Activated CD4-positive, alpha-beta T cell treated with anti-CD3 and anti-CD28 coated beads, Interleukin-2, amount 50 U/mL, for 24 hours (primary cell): ENCODE results near the gene PIM1.

ENCODE experiments used
- DNase-seq, 2 donors: peaks; one replicate each; pipeline ENCODE4 v3.0.0-alpha.2; 2020; ENCODE audit warnings: low read depth in 1 of 2, low spot score in 1 of 2

PIM1 gene

DNA sequence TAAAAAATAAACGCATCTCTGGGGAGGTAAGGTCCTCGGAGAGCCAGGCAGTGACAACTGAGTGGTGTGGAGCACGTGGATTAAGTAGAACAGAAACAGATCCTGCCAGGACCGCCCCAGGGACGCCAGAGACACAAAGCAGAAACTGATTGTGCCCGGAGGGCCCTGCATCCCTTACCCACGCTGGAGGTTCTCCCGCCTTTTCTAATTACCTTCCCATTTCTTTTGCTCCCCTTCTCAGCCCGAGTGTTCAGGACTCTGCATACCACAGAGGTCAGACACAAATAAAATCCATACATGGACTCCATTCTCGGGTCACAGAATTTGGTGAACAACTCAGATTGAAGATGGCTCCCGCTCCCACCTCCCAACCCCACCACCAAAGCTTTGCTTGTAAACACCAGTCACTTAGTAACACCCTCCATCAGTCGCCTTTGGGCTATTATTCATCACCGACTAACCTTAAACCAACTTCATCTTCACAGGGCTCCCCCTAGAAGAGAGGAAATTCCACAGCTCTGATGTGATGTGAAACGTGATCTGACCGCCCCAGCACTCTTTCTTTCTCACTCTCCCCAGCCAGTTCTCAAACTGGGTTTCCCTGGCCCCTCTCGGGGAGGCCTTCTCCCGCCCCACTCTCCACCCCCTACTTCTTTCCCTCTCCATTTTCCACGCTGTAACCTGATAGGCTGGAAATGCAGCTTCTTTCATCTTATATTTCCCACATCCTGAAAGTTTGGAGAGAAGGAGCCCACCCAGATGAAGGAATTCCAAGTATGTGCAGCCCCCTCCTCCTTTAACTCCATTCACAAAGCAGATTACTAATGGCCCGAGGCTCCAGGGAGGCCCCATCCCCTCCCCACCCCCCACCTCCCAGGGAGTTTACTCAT is 32.5 kb upstream of the PIM1 start:
- DNase-seq = peak in 1 of 2 donors; percentile 22

DNA sequence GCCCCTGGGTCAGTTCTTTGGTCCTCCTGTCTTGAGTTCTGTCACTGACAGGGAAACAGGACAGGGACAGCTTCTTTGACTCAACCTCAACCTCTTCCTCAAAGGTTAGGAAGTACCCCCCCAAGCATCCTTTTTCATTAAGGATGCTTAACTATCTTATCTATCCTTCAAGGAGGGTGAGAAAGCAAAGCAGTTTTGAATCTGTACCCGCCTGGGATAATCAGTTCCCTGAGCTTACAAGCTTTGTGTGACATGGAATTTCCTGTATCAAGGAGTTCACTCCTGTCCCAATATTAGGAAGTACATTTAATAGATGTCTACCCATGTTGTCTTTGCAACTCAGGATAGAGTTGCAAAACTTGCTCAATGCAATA is 31.1 kb upstream of the PIM1 start:
- DNase-seq = no peak

DNA sequence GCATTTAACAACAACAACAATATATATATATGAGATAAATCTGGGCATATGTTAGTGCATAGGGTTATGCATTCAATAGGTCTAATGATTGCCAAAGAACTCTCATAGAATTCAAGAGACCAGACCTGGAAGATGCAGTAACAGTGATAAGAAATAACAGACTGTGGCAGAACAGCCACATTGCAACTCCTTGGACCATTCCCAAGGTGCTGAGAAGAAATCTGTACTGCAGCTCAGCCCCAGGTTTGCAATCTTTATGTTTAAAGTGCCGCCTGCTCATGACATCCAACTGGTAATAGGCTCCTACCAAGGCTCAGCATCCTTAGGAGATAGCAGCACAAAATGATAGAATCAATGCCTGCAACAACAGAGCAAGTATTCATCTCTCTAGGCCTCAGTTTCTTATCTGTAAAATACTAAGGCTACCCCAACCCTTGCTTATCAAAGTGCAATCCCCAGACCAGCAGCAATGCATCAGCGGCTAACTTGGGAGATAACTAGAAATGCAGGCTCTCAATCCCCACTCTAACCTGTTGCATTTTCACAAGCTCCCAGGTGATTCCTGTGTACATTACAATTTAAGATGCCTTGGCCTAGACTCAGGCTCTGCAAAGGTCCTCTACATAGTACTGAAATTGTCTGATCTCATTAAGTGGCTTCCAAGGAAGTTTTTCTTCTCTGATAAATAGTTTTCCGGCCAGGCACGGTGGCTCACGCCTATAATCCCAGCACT is 30.6 kb upstream of the PIM1 start:
- DNase-seq = no peak

DNA sequence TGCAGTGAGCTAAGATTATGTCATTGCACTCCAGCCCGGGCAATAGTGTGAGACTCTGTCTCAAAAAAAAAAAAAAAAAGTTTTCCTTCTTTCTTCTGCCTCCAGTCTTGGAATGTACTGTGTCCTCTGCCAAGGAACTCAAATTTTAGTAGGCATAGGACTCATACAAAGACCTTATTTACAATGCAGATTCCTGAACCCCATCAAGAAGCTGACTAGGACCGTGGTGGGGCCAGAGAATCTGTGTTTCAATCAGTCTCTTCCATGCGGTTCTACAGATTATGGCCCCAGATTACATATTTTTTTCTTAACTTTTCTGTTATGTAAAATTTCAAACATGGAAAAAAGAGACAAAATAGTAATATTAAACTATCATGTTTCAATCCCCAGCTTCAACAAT is 29.8 kb upstream of the PIM1 start:
- no peak for DNase-seq

DNA sequence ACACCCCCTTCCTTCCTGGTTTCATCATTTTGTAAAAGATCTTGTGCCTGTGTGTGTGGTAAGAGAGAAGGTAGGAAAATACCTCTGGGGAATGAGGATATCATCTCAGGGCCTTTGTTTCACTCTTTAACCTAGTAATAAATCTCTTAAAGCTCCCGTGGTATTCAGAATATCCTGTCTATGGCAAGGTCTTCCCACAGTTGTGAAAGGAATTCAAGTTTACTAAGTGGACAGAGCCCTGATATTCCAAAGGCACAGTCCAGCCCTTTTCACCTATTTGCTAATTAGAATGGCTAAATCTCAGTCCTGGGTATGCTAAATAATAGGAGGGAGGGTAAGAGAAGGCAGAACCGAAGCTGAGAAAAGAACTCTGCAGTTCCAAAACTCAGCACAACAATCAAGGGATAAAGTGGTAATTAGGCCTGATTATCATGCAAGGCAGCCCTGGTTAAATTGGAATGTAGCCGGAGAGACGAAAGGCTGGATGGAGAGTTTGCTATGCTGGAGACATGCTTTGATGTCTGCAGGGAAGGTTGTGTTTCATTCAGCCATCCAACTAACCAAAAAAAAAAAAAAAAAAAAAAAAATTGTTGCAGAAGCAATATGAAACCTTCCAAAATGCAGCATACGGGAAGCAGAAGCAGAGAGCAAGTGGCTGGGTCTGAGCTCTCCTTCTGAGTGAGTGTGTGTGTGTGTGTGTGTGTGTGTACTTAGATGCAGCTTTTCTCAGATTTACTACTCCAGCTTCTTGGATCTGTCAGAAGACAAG is 28.5 kb upstream of the PIM1 start:
- no peak for DNase-seq

DNA sequence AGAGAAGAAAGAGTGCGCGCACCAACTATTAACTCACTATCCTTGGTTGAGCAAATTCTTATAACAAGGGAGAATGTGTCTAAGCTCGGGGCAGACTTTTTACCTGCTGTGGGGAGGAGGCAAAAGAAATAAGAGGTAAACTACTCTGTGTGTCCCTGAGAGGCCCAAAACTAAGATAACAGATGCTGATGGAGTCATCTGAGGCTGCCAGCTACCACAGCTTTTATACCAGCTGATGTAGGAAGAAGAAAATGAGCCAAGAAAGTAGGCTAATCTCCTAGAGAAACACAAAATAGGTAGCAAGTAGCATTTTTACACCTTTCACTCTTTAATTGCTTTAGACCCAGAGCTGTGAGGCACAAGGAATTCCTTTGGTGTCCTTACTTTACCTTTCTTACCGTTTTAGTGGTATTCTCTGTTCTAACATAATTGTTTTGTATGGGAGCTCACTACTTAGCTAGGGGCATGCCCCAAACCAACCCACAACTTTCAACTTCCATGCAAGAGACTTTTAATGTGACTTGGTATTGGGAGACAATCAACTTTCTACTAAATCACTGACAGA is 27.8 kb upstream of the PIM1 start:
- DNase-seq = no peak

DNA sequence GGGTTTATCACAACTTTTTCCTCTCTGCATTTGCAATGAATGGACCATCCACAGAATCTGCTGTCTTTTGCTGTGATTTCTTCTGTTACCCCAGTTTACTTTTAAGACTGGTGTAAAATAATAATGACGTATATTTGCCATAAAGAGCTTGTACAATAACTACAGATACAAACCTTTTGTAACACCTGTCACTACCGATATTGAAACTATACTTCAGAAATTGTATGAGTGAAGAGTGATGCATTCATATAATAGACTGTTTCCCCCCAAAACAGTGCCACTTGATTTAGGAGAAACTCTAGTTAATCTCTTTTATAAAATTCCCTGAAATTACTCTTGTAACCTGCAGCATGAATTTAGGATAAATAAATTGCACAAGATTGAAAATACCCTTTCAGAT is 26.4 kb upstream of the PIM1 start:
- DNase-seq = no peak

DNA sequence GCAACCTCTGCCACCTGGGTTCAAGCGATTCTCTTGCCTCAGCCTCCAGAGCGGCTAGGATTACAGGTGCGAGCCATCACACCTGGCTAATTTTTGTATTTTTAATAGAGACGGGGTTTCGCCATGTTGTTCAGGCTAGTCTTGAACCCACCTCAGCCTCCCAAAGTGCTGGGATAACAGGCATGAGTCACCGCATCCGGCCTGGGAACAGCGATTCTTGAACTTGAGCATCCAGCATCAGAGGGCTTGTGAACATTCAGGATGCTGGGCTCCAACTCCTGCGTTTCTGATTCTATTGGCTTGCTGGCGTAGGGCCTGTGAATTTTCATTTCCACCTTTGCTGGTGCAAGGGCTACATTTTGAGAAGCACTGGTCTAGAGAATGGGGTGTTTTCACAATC is 24.5 kb upstream of the PIM1 start:
- DNase-seq = no peak

DNA sequence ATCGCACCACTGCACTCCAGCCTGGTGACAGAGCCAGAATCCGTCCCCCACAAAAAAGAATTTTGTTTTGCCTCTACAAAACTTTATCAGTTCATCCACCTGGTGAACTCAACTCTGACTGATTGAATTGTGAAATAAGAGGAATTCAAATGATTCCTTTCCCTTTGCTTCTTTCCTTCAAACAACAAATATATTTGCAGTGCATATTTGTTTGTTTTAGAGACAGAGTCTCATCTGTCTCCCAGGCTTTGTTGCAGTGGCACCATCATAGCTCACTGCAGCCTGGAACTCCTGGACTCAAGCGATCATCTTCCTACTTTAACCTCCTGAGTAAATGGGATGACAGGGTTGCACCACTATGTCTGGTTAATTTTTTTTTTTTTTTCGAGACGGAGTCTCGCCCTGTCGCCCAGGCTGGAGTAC is 23.2 kb upstream of the PIM1 start:
- DNase-seq = no peak

DNA sequence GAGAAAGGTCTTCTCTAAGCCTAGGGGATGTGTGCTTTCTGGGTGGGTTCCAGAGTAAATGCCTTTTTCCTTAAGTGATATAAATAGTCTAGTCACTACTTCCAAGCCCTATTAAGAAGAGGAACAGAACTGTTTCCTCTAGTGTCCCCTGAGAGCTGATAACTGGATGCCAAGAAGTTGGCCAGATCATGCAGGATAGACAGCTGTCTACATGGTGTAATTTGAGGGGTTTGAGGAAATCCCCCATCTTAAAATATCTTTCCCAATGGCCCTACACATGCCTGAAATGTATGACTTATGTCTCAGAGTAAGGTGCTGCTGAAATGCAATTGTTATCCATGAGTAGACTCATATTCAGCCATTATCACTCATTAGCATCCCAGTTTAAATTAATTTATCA is 20.2 kb upstream of the PIM1 start:
- DNase-seq = no peak

DNA sequence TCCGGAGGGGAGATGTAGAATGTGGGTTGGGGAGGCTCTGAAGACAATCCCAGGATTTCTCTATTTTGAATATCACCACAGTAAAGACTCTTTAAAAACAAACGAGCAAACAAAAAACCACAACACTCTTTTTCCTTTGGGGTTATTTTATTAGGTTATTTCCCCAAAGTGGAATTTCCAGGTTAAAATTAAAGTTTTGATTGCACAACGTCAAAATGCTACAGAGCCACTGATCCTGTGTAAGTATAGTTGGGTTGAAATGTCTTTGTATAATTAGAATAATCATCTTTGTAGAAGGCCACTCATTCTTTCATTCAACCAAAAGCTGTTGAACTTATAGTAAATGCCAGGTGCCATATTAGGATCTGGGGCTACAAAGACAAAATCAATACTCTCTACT is 19.6 kb upstream of the PIM1 start:
- no peak for DNase-seq

DNA sequence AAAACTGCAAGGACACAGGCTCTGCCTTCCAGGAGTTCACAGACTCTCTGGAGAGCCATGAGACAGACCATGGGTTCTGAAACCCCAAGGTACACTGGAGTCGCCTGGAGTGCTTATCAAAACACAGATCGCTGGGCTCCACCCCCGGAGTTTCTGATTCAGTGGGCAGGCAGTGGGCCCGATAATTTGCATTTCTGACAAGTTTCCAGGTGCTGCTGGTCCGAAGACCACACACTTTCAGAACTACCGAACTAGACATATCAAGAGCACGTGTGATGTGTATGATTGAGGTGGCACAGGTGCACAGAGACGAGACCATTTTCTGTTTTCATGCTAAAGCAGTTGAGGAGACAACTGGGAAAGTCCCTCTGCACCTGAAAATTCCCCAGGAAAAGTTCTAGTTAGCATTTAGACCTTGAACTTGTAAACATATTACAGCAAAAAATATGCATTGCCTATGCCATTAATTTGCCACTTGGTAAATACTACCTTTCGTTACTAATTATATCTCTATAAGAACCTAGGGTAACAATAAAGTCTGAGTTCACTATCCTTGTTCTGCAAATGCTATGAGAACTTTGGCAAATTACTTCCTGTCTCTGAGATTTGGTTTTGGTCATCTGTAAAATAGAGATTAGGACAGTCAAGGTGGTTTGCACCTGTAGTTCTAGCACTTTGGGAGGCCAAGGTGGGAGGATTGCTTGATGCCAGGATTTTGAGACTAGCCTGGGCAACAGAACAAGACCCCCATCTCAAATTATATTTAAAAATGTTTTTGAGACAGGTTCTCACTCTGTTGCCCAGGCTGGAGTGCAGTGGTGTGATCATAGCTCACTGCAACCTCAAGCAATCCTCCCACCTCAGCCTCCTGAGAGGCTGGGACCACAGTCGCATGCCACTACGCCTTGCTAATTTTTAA is 14.3 kb upstream of the PIM1 start:
- DNase-seq = peak; percentile 24 to 53

DNA sequence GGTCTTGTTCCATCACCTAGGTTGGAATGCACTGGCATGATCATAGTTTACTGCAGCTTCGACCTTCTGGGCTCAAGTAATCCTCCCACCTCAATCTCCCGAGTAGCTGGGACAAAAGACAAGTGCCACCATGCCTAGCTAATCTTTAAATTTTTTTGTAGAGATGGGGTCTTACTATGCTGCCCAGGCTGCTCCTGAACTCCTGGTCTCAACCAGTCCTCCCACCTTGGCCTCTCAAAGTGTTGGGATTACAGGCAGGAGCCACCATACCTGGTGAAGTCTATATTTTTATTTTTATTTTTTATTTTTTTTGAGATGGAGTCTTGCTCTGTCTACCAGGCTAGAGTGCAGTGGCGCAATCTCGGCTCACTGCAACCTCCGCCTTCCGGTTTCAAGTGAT is 11.4 kb upstream of the PIM1 start:
- no peak for DNase-seq

DNA sequence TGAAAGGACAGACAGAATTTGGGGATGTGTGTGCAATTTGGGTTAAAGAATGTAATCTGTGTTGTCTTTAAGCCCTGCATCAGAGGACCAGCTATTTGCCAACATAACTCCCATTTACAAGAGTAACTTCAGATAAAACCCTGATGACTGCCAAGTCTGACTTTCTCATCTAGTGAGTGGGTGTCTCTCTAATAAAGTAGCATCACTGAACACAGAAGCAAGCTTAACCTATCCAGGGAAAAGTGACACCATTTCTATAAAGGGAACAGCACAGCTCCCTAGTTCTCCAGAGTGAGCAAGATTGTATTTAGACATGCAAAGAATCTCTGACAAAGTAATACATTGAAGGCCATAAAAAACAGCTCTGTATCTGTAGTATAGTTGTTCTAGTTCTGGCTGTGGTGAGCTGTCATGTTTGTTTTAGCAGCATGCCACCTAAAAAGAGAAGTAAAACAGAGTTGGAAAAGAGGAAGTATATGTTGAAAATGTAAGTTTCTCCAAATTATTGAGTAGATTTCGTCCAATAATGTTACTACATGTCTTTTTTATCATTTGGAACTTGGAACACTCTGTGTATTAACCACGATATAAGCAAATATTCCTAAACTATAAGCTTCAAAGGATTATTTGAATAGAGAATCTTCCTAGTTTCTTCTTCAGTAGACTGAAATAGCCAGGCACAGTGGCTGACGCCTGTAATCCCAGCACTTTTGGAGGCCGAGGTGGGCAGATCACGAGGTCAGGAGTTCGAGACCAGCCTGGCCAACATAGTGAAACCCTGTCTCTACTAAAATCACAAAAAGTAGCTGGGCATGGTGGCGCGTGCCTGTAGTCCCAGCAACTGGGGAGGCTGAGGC is 8.8 kb upstream of the PIM1 start:
- no peak for DNase-seq

DNA sequence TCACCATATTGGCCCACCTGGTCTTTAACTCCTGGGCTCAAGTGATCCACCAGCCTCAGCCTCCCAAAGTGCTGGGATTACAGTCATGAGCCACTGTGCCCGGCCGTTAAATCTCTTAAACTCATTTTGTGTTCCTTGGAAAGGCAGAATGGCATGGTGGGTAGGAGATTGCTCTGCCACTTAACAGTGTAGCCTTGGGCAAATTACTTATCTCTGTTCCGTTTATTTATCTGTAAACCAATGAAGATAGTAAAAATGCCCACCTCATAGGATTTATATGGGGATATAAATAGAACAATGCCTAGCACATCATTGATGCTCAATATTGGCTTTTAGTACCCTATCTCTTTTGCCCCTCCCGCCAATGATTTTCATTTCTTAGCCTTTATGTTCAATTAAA is 7.2 kb upstream of the PIM1 start:
- DNase-seq = no peak

DNA sequence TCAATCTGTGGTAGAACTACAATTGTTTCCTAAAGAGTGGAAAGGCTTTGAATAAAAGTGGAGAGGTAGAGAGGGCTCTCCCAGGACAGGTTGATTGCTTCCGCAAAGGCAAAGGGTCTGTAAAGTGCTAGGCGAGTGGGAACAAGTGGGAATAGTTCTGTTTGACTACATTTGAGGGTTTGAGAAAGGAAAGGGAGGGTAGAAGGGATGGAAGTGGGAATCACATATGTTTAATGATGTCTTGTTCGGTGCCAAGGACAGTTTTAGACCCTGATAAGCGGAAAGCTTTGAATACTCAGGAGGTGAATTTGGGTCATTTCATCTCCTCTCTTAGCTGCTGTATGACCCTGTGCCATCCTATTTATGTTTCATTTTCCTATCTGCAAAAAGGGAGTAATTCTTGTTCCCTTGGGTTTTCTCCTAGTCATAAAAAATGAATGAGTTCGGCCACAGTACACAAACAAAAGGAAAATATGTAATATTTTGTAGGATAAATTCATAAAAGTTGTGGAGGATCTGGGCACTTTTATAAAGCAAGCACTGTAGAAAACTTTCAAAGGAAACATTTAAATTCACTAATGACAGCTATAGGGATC is 1.7 kb upstream of the PIM1 start:
- no peak for DNase-seq

DNA sequence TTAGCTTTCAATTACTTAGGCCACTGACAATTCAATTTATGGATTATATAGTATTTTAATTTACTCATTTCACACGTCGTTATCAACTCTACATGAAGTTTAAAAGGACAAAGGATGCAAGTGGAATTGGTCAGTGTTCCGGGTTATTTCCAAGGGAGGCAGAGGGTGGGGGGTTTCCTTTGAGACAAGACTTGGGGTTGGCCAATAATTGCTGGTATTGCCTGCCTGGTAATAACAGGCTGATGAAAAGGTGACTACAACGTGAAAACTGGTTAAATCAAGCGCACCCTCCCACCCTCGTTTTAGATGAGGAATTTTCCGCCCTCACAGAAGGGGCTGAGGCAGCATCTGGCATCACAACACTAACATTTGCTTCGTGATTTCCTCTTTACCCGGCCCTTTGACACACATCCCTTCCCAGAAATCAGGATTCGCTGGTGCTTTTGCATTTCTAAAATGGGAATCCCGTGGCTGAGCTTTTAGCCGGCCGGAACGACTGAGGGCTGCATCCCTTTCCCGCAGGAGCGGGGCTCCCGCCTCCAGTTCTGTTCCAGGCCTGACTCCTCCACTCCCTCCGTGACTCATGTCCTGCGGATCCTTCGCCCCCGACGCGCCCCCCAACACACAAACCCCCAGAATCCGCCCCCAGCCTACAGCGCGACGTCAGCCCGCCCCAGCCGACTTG is 999 bp upstream of the PIM1 start:
- peak; percentile 14 to 18 for DNase-seq
